Measurements from ENCODE around the gene DERA. TPM values are rescaled to one million over a fixed set of nuclear protein-coding genes. Genes with fewer than 3 reads are reported as not detected.
"Not testable (repeated sequence)": the region's sequence is repeated elsewhere in the genome, so short reads cannot be mapped to it uniquely, and the experiment has no call there.

DERA gene
- total RNA-seq, 1 donor from 2014 or later, result 5.6 TPM

DNA sequence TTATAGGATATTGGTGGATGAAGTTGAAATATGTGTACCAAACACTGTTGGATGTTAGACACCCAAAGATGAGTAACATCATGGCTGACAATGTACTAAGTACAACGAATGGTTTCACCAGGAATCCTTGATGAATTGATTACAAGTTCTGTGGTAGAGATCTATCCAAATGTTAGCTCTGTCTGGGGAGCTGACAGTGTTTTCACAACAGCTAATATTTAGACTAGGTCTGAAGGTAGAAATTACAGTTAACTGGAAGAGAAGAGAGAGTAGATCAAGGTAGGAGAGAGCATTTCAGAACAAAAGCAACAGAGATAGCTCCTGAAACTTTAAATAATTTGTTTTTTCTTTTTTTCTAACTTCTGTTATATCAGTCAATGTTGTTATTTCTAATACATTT lies 44.9 kb downstream of the DERA start:
- Histone ChIP-seq H3K27me3 (no peaks in the 10 kb centered on the region), H3K9me3 (no peaks in the 10 kb centered on the region), H3K4me3 (no peak overlapping the region), H3K36me3 (peaks cover 0 to 8% of the 10 kb centered on the region in 2 donors), H3K4me1 (no peaks in the 10 kb centered on the region), H3K27ac (no peak overlapping the region)
- DNase-seq (ENCODE audit: low spot score in 2 of 2), result no peak
- TF ChIP-seq, protein P1, sequence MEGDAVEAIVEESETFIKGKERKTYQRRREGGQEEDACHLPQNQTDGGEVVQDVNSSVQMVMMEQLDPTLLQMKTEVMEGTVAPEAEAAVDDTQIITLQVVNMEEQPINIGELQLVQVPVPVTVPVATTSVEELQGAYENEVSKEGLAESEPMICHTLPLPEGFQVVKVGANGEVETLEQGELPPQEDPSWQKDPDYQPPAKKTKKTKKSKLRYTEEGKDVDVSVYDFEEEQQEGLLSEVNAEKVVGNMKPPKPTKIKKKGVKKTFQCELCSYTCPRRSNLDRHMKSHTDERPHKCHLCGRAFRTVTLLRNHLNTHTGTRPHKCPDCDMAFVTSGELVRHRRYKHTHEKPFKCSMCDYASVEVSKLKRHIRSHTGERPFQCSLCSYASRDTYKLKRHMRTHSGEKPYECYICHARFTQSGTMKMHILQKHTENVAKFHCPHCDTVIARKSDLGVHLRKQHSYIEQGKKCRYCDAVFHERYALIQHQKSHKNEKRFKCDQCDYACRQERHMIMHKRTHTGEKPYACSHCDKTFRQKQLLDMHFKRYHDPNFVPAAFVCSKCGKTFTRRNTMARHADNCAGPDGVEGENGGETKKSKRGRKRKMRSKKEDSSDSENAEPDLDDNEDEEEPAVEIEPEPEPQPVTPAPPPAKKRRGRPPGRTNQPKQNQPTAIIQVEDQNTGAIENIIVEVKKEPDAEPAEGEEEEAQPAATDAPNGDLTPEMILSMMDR (IDR thresholded peaks at IDR 0.05), result no peak
- intact Hi-C loops (cut with DNase I), result no loop called here

GRCh38 chr12:15956413-15957185 lies 45.5 kb downstream of the DERA start:
- H3K4me1 ChIP-seq, result no peaks in the 10 kb centered on the region
- no peak for DNase-seq (ENCODE audit: low spot score in 2 of 2)
- H3K27me3 ChIP-seq, result no peaks in the 10 kb centered on the region
- no peak overlapping the region for H3K4me3 ChIP-seq
- intact Hi-C loops (cut with DNase I), result no loop called here
- TF ChIP-seq, protein P1 (IDR thresholded peaks at IDR 0.05), result no peak
- no peaks in the 10 kb centered on the region for H3K9me3 ChIP-seq
- H3K27ac ChIP-seq, result no peak overlapping the region
- peaks cover under 1 to 8% of the 10 kb centered on the region in 2 donors for H3K36me3 ChIP-seq

DNA sequence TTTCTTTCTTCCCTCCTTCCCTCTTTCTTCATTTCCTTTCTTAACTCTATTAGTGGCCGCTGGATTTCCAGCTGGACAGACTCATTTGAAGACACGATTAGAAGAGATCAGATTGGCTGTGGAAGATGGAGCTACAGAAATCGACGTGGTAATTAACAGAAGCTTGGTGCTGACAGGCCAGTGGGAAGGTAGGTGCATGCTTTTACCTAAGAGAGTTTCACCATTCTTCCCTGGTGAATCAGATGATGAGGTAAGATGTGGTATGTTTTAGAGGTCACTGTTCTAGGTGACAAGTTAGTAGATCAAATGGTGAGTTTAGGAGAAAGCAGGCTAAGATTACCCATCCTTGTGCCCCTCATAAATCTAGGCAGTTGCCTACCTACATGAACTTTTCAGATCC lies 51.6 kb downstream of the DERA start:
- no peaks in the 10 kb centered on the region for H3K4me1 ChIP-seq
- no peaks in the 10 kb centered on the region for H3K9me3 ChIP-seq
- peaks cover 21 to 41% of the 10 kb centered on the region in 2 donors for H3K36me3 ChIP-seq
- TF ChIP-seq, protein P1 (IDR thresholded peaks at IDR 0.05), result no peak
- H3K4me3 ChIP-seq, result no peak overlapping the region
- no peak for DNase-seq (ENCODE audit: low spot score in 2 of 2)
- intact Hi-C loops (cut with DNase I), result no loop called here
- no peaks in the 10 kb centered on the region for H3K27me3 ChIP-seq
- no peak overlapping the region for H3K27ac ChIP-seq

- Histone ChIP-seq H3K4me1 (no peaks in the 10 kb centered on the region), H3K4me3 (no peak overlapping the region), H3K27ac (no peak overlapping the region), H3K9me3 (no peaks in the 10 kb centered on the region), H3K36me3 (peaks cover 21 to 41% of the 10 kb centered on the region in 2 donors), H3K27me3 (no peaks in the 10 kb centered on the region)
- no peak for DNase-seq (ENCODE audit: low spot score in 2 of 2)
- TF ChIP-seq, protein P1 (IDR thresholded peaks at IDR 0.05), result no peak
- intact Hi-C loops (cut with DNase I), result no loop called here
Observed at GRCh38 chr12:15963271-15963670, 52.1 kb downstream of the DERA start.

DNA sequence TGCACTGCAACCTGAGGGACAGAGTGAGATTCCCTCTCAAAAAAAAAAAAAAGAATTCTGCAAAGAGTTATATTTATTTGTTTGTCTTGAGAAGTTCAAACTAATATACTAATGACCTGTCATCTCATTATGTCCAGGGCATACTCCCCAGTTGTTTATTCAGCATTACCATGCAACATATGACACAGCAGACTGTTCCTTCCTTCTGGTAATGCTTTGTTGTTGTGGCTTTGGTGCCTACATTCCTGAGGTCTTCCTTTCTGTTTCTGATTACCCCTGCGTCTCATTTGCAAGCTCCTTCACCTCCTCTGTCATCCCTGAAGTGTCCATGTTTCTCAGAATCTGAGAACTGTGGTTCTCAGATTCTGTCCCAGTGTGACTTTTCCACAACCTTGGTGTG lies 55.3 kb downstream of the DERA start:
- Histone ChIP-seq H3K9me3 (no peaks in the 10 kb centered on the region), H3K4me1 (no peaks in the 10 kb centered on the region), H3K4me3 (no peak overlapping the region), H3K27me3 (no peaks in the 10 kb centered on the region), H3K36me3 (peaks cover 21 to 38% of the 10 kb centered on the region in 2 donors), H3K27ac (no peak overlapping the region)
- no peak for DNase-seq (ENCODE audit: low spot score in 2 of 2)
- intact Hi-C loops (cut with DNase I), result no loop called here
- TF ChIP-seq, protein P1 (IDR thresholded peaks at IDR 0.05), result no peak

- intact Hi-C loops (cut with DNase I); H3K27ac ChIP-seq; H3K4me3 ChIP-seq; H3K4me1 ChIP-seq; H3K9me3 ChIP-seq; DNase-seq (ENCODE audit: low spot score in 2 of 2); H3K27me3 ChIP-seq: not testable (repeated sequence)
- H3K36me3 ChIP-seq, result peaks cover 16 to 34% of the 10 kb centered on the region in 2 donors
Observed at GRCh38 chr12:15967053-15967452, 55.9 kb downstream of the DERA start.

Measured in ascending aorta (tissue), 2 donors.